GM18511 (cell line): ENCODE results near the gene PWWP3B.
"Not testable (repeated sequence)": the region's sequence is repeated elsewhere in the genome, so short reads cannot be mapped to it uniquely, and the experiment has no call there.

Experiments
- ATAC-seq: cut with Tn5 transposase; IDR thresholded peaks from one replicate; pipeline ENCODE4 v1.9.1; 2021; ENCODE audit warnings: mild to moderate bottlenecking, moderate library complexity; ENCODE audit not compliant: unreplicated experiment

The PWWP3B gene

DNA sequence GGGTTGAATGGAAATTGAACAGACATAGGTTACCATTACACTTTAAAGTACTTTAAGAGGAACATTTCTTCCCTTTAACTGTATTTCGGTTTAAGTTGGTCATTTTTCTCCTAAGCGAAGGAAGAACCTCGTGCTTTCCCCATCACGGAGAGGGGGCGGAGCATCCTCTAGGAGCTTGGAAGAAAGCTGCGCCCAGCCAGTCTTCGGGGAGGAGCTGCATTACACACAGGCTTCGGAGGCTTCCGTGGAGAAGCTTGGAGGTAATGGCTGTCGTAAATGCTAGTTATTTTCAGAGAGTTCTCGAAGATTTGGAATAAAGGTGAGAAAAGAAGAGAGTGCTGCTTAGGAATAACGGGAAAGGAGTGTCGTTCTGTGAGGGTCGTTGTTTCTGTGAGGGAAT is at the start of gene PWWP3B:
PWWP3B (plus strand) TSS at position 199 of the 400 bp plus-strand sequence. CDS start 37,128 bp downstream, outside the sequence.
- no peak for ATAC-seq

DNA sequence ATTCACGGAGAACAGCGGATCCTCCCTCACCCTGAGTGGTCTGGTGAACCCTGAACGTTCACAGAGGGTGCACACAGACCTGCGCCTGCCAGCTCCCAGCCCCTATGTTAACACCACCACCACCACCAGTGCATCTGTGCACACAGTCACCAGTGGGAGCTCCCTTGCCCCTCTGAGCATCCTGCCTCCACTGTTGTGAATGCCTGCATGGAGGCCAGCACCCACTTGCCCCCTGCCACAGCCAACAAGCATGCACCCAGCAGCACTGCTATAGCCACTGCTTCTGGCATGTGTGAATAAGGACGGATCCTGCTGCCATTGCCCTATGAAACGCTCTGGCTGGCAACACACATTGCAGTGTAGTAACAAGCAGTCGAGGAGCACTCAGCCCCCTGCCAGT is 29.1 kb upstream of the PWWP3B start:
- ATAC-seq, result no peak

DNA sequence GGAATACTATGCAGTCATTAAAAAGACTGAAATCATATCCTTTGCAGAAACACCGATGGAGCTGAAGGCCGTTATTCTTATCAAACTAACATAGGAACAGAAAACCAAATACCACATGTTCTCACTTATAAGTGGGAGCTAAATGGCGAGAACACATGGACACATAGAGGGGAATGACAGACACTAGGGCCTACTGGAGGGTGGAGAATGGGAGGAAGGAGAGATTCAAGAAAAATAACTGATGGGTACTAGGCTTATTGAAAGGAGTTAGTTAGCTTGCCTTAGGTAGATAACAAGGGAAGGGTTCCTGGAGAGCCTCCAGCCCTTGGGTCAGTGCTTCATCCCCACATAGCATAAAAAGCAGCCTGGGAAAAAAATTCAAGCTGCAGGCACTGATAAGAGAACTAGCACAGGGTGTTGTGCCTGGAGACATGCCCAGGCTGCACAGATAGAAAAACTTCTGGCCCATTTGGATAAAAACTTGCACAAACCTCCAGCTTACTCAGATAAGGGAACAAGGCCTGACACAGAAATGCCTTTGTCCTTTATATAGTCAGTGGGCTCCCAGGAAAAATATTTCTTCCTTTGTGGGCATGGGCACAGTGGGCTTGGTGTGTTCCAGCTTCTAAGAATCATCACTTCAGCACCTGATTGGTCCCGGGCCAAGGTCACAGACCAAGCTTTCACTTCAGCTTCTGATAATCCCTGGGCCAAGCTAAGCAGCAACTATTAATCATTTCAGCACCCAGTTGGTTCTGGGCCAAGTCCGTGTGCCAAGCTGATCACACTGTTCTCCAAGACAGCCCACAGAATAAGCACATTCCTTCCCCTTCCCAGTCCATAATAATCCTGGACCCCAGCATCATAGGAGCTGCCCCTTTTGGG is 23.1 kb upstream of the PWWP3B start:
- no peak for ATAC-seq

DNA sequence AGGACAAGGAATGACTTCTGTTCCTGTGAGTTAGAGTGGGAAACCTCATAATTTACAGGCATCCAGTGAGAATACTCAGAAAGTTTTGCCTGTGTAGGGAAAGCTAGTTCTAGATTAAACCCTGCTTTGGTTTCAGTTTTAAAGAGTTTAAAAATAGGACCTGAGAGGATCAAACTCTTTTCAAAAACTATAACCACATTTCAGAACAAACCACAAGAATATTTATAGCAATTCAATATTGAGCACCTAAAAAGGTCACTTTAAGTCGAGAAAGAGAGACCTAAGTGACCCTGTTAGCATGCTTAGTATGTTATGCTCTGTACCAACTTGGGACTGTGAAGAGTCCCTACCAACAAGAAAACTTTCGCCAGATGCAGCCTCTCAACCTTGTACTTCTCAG is 17.4 kb upstream of the PWWP3B start:
- no peak for ATAC-seq

DNA sequence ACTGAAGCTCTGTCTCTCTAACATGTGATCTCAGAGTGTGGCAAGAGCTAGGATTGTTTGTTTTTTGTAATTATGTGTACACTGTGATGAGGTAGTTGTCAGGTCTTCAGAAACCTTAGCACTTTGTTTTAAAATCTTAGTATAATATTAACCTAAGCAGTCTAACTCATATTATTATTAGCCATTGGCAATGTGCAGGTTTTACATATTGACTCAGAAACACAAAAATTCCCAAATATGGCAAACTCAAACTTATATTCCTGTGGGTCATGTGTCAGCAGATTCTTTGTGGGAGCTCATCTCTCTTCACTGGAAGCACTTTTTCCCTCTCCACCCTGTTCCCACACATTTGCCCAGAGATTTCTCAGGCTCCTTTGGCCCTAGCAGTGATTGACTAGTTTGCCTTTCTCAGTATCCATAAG is 8.2 kb upstream of the PWWP3B start:
- ATAC-seq, result no peak

DNA sequence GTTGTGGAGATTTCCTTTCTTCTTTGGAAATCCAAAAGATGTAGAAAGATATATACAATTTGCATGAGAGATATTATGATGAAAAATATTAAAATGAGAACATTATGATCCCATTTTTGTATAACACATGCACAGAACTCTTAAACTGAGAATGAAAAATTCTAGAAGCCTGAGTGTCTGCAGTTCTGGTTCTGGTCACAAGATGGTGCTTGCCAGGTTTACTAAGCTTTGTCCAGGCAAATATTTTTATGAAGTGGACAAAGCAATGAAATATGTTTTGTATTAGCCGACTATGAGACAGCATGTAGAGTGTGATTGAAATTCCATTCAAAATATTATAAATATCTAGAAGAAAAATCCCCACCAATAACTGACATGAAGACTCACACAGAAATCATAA is 2.2 kb downstream of the PWWP3B start:
- no peak for ATAC-seq

DNA sequence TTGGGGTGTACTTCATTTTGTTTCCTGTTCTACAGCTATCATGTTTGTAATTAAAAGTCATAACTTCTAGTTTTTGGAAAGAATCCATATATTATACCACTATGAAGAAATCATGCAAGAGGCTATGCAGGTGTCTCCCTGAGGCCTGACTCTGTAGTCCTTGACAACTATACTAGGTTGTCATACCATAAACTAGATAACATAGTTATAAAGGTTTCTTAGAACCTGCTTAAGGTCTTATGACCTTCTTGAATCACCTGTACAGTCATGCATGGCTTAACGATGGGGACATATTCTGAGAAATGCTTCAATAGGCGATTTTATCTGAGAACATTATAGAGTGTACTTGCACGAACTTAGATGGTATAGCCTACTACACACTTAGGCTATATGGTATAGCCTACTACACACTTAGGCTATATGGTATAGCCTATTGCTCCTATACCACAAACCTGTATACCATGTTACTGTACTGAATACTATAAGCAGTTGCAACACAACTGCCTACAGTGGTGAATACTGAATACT is 3.3 kb downstream of the PWWP3B start:
- ATAC-seq, result no peak

DNA sequence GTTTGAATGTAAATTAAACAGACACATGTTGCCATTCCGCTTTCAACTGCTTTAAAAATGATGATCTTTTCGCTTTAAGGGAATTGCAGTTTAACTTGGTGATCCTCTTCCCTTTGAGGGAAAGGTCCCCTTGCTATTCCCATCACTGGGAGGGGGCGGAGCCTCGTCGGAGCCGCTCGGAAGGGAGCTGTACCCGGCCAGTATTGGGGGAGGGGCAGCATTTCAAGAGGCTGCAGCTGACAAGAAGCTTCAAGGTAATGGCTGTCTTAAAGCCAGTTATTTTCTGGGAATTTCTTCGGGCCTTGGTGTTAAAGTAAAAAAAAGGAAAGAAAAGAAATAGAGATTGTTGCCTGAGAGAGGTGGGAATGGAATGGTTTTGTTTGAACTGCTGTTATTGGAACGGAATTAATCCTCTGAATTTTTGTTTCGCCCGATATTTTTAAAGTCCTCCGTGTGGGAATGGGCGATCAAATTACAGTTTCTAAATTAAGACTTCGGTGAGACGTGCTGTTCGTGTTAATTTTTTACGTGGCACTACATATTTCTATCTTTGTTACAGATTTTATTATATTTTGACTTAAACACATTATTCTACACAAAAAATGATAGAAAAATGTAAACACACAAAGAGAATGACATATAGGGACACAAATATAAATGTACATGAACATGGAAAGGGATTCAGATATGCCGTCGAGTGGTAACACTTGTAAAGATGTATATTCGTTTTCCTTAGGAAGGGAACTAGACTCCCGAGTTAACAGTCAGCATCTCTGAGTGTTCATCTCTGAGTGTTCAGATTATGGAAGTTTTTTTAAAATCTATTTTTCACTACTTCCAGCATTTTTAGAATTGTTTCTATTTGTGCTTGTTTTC is 9.2 kb downstream of the PWWP3B start:
- ATAC-seq, result no peak

DNA sequence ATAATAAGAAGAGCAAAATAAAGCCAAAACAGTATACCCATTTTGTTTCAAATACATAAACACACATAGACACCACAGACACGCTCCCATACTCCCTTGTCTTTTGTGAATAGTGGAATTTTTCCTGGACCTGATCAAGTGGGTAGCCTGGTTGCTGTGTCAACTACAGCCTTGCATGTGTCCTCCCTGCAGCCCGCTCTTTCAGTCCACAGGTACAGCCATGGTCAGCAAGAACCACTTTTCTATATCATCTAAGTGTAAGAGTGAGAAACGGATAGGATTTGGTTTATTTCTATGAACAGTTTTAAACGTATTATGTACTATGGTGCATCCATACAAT is 9.8 kb downstream of the PWWP3B start:
- ATAC-seq, result no peak

DNA sequence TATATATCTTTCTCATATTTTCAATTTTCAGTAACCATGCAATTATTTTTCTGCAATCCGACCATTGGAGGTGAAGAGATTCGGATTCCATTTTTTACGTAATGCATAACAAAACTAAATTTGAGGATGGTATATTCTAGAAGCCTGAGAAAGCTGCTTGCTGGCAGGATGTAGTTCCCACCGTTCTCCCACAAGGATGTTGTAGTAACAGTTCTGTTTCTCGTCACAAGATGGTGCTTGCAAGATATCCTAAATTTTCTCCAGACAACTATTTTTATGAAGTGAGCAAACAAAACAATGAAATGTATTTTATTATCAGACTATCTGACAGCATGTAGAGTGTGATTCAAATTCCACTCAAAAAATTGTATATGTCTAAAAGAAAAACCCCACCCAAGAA is 10.7 kb downstream of the PWWP3B start:
- no peak for ATAC-seq

DNA sequence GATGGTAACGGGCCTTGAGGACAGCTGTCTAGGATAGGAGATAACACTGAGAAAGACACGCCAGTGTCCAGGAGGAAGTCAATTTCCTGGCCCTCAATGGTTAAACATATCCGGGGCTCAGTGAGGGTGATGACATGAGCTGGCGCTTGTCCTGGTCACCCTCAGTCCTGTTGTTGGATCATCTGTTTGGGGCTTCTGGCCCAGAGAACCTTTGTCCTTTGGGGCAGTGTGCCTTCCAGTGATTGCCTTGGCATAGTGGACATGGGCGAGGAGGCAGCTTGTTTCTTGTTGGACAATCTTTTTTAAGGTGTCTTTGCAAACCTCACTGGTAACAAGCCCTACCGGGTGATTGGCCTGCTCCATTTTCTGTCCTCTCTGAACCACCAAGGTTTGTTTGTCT is 15.6 kb downstream of the PWWP3B start:
- ATAC-seq, result not testable (repeated sequence)

DNA sequence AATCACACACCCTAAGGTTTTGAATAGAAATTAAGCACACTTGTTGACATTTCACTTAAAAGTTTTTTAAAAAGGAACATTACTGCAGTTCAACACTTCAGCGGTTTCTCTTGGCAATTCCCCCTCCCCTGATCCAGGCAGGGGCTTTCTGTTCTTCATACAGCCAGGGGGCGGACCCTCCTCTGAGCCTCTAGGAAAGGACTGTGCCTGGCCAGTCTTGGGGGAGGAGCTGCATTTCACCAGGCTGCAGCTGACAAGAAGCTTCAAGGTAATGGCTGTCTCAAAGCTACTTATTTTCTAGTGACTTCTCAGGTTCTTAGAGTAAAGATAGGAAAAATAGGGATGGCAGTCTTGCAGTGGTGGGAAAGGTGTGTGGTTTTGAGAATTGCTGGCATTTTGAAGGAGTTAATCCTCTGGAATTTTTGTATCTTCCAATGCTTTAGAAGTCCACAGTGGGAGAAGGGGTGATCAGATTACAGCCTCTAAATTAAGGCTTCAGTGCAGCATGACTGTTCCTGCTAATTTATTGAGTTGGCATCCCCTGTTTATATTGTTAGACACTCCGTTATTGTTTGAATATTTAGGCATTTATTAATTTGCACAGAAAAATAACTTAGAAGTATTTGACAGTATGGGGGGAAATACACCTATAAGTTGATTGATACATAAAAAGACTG is 33.5 kb downstream of the PWWP3B start:
- no peak for ATAC-seq

DNA sequence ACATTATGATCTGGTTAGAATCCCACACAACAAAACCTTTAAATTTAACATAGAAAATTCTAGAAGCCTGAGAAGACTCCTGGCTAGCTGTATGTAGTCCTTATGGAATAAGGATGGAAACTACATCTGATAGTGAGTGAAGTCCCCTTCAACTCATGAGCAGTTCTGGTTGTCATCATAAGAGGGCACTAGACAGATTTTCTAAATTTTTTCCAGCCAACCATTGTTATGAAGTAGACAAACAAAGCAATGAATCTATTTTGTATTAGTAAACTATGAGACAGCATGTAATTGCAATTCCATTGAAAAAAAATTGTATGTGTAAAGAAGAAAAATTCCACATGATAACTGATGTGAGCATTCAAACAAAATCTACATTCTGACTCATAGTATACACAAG is 35.2 kb downstream of the PWWP3B start:
- ATAC-seq, result no peak

DNA sequence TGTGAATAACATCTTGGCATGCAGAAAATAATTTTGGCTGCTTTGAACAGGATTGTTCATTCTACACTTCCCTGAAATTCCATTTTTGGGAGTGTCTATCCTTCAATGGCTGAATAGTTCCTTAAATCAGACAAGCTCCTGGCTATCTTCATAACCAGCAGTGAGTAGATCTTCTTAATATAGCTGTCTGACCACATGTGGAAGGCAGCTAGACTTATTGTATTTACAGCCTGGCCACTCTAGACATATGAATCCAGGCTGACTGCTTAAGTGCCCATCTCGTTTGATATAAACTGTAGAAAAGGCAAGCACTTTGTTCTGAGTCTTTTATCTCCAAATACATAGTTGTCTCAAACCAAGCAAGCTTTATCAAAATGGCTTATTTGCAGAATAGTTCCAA is 40.0 kb downstream of the PWWP3B start:
- ATAC-seq, result no peak
